HFFc6 (cell line): ENCODE measurements around the gene CD63. TPM values are rescaled to one million over a fixed set of nuclear protein-coding genes. Genes with fewer than 3 reads are reported as not detected.

Experiments used
- DNase-seq: peaks from one replicate; pipeline ENCODE4 v3.0.0-alpha.2; 2018
- H3K27ac Mint-ChIP-seq: 2 replicates; pipeline ENCODE4 v1.8.0; 2020; ENCODE audit warnings: mild to moderate bottlenecking, mixed read lengths
- H3K27me3 Mint-ChIP-seq: 2 replicates; pipeline ENCODE4 v1.8.0; 2021; ENCODE audit warnings: mild to moderate bottlenecking, moderate library complexity, mixed read lengths; ENCODE audit not compliant: insufficient read depth
- H3K36me3 Mint-ChIP-seq: 2 replicates; pipeline ENCODE4 v1.8.0; 2021; ENCODE audit warnings: low read depth, mixed read lengths
- H3K4me1 Mint-ChIP-seq: 2 replicates; pipeline ENCODE4 v1.8.0; 2020; ENCODE audit warnings: low read depth, mixed read lengths
- H3K4me3 Mint-ChIP-seq: 2 replicates; pipeline ENCODE4 v1.8.0; 2020; ENCODE audit warnings: mild to moderate bottlenecking, moderate library complexity, mixed read lengths
- H3K9me3 Mint-ChIP-seq: 2 replicates; pipeline ENCODE4 v1.8.0; 2020; ENCODE audit warnings: mild to moderate bottlenecking, mixed read lengths
- CTCF ChIP-seq: fragments of 200-600 bp; sonication (generic); IDR thresholded peaks from 2 replicates; pipeline ENCODE4 v1.5.0; 2021; ENCODE audit warnings: antibody characterized with exemption, mild to moderate bottlenecking
- total RNA-seq, 6 experiments: library from RNA; stranded (reverse); fragmentation: NEBNext Ultra II Directional; extraction: Animal tissue kit (Norgen Biotek cat#: 25700); gene quantifications; 2 replicates in 1 of 6; 3 replicates in 5 of 6; pipeline ENCODE4 v1.2.3, GENCODE V29; 2021

Gene CD63
- total RNA-seq, 6 experiments from 2014 or later, result 1,860 to 2,483 (median 2,072) TPM

- no peak for DNase-seq
- no peaks in the 10 kb centered on the region for H3K9me3 Mint-ChIP-seq
- H3K36me3 Mint-ChIP-seq, result no peaks in the 10 kb centered on the region
- TF ChIP-seq CTCF, result no peak
- no peak overlapping the region for H3K27ac Mint-ChIP-seq
- no peak overlapping the region for H3K4me3 Mint-ChIP-seq
- H3K4me1 Mint-ChIP-seq, result peaks cover 19% of the 10 kb centered on the region; the same call in 1 of the 2 replicates
- H3K27me3 Mint-ChIP-seq, result peaks cover 18% of the 10 kb centered on the region
Measured at GRCh38 chr12:55698241-55698955, 30.4 kb downstream of the CD63 start.

DNA sequence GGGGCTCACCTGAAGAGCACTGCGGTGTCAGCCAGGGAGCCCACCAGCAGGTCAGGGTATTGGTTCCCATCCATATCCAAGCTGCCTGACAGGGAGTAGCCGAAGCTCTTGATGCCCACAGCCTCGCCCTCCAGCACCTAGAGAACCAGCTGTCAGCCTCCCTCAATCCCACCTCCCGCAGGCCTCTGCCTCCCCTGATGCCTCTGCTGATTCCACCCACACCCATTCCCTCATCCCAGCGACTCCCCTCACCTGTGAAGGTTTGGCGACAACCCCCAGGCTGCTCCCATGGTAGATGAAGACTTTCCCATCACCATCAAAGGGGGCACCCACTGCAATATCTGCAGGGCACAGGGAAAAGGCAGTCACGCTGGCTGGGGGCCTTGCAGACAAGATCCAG is 31.1 kb downstream of the CD63 start:
- Mint-ChIP-seq H3K4me1 (peaks cover 19% of the 10 kb centered on the region; the same call in 1 of the 2 replicates), H3K27me3 (peaks cover 18% of the 10 kb centered on the region), H3K4me3 (no peak overlapping the region), H3K27ac (no peak overlapping the region), H3K36me3 (no peaks in the 10 kb centered on the region), H3K9me3 (no peaks in the 10 kb centered on the region)
- no peak for TF ChIP-seq CTCF
- no peak for DNase-seq

GRCh38 chr12:55696796-55697462 is 31.9 kb downstream of the CD63 start:
- Mint-ChIP-seq H3K36me3 (no peaks in the 10 kb centered on the region), H3K27ac (no peak overlapping the region), H3K4me1 (peaks cover 19% of the 10 kb centered on the region; the same call in 1 of the 2 replicates), H3K4me3 (no peak overlapping the region), H3K9me3 (no peaks in the 10 kb centered on the region), H3K27me3 (peaks cover 20% of the 10 kb centered on the region)
- TF ChIP-seq CTCF, result no peak
- no peak for DNase-seq

DNA sequence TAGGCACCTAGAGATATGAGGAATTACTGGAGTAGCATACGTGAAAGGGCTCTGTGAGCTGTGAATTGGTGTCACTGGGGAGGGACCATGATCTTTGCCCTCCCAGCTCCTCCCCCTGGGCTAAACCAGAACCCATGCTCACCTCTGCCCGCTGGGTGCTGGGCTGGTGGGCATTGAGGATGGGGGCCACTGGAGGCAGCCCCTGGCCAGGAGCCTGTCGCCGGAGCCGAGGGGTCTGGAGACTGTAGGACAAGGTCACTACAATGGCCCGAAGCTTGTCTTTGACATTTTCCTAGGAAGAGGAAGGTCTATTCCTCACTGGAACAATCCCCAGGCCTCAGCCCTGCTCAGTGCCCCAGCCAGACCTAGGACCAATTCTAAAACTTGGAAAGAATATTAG is 32.7 kb downstream of the CD63 start:
- no peak for TF ChIP-seq CTCF
- no peak overlapping the region for H3K4me3 Mint-ChIP-seq
- H3K9me3 Mint-ChIP-seq, result no peaks in the 10 kb centered on the region
- peaks cover 15% of the 10 kb centered on the region; the same call in 1 of the 2 replicates for H3K4me1 Mint-ChIP-seq
- H3K36me3 Mint-ChIP-seq, result no peaks in the 10 kb centered on the region
- H3K27ac Mint-ChIP-seq, result no peak overlapping the region
- H3K27me3 Mint-ChIP-seq, result peaks cover 21% of the 10 kb centered on the region
- DNase-seq, result no peak

DNA sequence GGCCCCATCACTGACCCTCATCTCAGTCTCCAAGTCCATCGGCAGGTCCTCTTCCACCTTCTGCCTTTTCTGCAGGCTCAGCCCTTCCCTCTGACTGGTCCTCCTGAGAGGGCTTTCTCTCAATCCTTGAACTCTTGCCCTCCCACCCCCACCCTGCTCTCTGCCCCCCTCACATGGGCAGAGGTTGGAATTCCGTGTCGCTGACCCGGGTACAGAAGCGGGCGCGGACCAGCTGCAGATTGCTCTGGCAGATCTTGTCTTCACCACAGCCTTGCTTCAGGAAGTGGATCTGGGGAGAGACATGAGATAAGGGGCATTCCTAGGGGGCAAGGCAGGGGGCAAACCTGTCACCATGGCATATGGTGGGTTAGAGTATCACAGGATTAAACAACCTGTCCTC is 33.5 kb downstream of the CD63 start:
- H3K4me1 Mint-ChIP-seq, result peaks cover 7% of the 10 kb centered on the region; the same call in 1 of the 2 replicates
- no peaks in the 10 kb centered on the region for H3K36me3 Mint-ChIP-seq
- peaks cover 22% of the 10 kb centered on the region for H3K27me3 Mint-ChIP-seq
- no peak for DNase-seq
- no peaks in the 10 kb centered on the region for H3K9me3 Mint-ChIP-seq
- H3K4me3 Mint-ChIP-seq, result no peak overlapping the region
- no peak for TF ChIP-seq CTCF
- no peak overlapping the region for H3K27ac Mint-ChIP-seq
